ENCODE data around the gene COL18A1. TPM values are rescaled to one million over a fixed set of nuclear protein-coding genes. Genes with fewer than 3 reads are reported as not detected.

The COL18A1 gene
- total RNA-seq, 4 donors from 2014 or later, result 18.6 to 85.0 (median 33.0) TPM

DNA sequence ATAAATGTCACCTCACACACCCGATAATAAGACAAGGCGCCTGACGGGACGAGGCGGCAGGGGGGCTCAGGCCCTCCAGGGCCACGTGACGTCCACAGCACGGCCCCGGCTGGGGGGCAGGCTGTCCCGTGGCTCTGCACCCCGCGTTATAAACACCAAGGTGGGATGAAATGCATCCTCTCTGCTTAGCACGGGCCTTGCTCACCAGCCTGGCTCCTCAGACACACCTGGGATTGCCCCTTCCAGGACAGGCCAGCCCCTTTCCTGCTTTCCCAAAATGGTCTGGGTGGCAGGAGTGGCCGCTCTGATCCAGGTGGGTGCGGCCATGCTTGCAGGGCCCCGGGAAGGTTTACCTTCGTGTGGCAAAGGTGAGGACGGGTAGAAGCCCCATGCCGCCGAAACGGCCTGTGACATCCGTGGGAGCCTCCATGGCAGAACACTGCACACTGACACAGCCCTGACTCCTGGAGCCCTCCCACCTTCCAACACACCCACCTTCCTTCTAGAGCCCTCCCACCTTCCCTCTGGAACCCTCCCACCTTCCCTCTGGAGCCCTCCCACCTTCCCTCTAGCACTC is 101.4 kb downstream of the COL18A1 start:
- TF ChIP-seq, protein P1, sequence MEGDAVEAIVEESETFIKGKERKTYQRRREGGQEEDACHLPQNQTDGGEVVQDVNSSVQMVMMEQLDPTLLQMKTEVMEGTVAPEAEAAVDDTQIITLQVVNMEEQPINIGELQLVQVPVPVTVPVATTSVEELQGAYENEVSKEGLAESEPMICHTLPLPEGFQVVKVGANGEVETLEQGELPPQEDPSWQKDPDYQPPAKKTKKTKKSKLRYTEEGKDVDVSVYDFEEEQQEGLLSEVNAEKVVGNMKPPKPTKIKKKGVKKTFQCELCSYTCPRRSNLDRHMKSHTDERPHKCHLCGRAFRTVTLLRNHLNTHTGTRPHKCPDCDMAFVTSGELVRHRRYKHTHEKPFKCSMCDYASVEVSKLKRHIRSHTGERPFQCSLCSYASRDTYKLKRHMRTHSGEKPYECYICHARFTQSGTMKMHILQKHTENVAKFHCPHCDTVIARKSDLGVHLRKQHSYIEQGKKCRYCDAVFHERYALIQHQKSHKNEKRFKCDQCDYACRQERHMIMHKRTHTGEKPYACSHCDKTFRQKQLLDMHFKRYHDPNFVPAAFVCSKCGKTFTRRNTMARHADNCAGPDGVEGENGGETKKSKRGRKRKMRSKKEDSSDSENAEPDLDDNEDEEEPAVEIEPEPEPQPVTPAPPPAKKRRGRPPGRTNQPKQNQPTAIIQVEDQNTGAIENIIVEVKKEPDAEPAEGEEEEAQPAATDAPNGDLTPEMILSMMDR (IDR thresholded peaks at IDR 0.05), result no peak
- no peak for TF ChIP-seq POLR2A (IDR thresholded peaks at IDR 0.05)
- no peak overlapping the region for H3K27ac ChIP-seq
- H3K36me3 ChIP-seq, result no peaks in the 10 kb centered on the region
- H3K9me3 ChIP-seq, result no peaks in the 10 kb centered on the region
- no peaks in the 10 kb centered on the region for H3K4me1 ChIP-seq
- no peak overlapping the region for H3K4me3 ChIP-seq
- no peak for DNase-seq
- no peaks in the 10 kb centered on the region for H3K27me3 ChIP-seq

GRCh38 chr21:45506836-45507522 is 102.0 kb downstream of the COL18A1 start:
- DNase-seq, result peak in 1 of 3 donors; percentile 39
- Histone ChIP-seq H3K9me3 (no peaks in the 10 kb centered on the region), H3K4me3 (no peak overlapping the region), H3K27me3 (no peaks in the 10 kb centered on the region), H3K4me1 (no peaks in the 10 kb centered on the region), H3K36me3 (peaks cover 0 to 6% (median 0%) of the 10 kb centered on the region in 3 donors), H3K27ac (no peak overlapping the region)
- no peak for TF ChIP-seq POLR2A (IDR thresholded peaks at IDR 0.05)
- TF ChIP-seq, protein P1 (IDR thresholded peaks at IDR 0.05), result no peak

DNA sequence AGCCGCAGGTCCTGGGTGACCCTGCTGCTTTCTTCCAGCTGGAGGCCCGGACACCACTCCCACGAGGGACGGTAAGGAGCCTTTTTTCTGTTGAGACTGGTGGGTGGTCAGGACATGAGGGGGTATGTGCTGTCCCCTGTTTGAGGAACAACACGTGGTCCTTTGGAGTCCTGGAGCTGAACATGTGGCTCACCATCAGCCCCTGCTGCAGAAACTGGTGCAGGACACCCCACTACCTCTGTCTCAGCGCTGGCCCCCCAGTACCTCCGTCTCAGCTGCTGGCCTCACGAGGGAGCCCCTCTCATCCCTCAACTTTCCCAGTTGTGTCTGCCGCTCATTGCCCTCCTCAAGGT is 102.5 kb downstream of the COL18A1 start:
- TF ChIP-seq, protein P1 (IDR thresholded peaks at IDR 0.05), result no peak
- TF ChIP-seq POLR2A (IDR thresholded peaks at IDR 0.05), result no peak
- peak in 1 of 3 donors; percentile 29 for DNase-seq
- peaks cover 0 to 11% (median 0%) of the 10 kb centered on the region in 3 donors for H3K36me3 ChIP-seq
- H3K27me3 ChIP-seq, result no peaks in the 10 kb centered on the region
- H3K4me1 ChIP-seq, result no peaks in the 10 kb centered on the region
- no peak overlapping the region for H3K27ac ChIP-seq
- no peak overlapping the region for H3K4me3 ChIP-seq
- H3K9me3 ChIP-seq, result no peaks in the 10 kb centered on the region

DNA sequence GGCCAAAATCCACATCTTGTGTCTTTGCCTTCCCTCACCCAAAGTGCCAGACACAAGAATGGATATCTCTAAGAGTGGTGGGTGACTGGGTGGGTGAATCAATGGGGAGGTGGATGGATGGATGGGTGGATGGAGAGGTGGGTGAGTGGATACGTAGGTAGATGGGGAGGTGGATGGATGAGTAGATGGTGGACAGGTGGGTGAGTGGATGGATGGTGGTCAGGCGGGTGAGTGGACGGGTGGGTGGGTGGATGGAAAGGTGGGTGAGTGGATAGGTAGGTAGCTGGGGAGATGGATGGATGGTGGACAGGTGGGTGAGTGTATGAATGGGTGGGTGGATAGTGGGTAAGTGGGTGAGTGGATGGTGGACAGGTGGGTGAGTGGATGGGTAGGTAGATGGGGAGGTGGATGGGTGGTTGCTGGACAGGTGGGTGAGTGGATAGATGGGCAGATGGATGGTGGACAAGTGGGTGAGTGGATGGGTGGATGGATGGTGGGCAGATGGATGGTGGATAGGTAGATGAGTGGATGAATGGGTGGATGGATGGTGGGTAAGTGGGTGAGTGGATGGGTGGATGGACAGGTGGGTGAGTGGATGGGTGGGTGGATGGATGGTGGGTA is 103.0 kb downstream of the COL18A1 start:
- Histone ChIP-seq H3K36me3 (peaks cover 0 to 16% (median 0%) of the 10 kb centered on the region in 3 donors), H3K4me3 (no peak overlapping the region), H3K27ac (no peak overlapping the region), H3K27me3 (no peaks in the 10 kb centered on the region), H3K9me3 (no peaks in the 10 kb centered on the region), H3K4me1 (no peaks in the 10 kb centered on the region)
- no peak for TF ChIP-seq POLR2A (IDR thresholded peaks at IDR 0.05)
- TF ChIP-seq, protein P1 (IDR thresholded peaks at IDR 0.05), result no peak
- peak in 1 of 3 donors; percentile 20 for DNase-seq

- peak in 1 of 3 donors; percentile 48 for DNase-seq
- TF ChIP-seq, protein P1 (IDR thresholded peaks at IDR 0.05), result no peak
- no peak for TF ChIP-seq POLR2A (IDR thresholded peaks at IDR 0.05)
- Histone ChIP-seq H3K27ac (no peak overlapping the region), H3K4me3 (no peak overlapping the region), H3K9me3 (no peaks in the 10 kb centered on the region), H3K27me3 (no peaks in the 10 kb centered on the region), H3K36me3 (peaks cover 0 to 17% (median 0%) of the 10 kb centered on the region in 3 donors), H3K4me1 (no peaks in the 10 kb centered on the region)
Measured at GRCh38 chr21:45508607-45509565, 103.9 kb downstream of the COL18A1 start.
